Spleen (tissue), 11 donors: Measurements from ENCODE around the gene FAAH2. TPM values are rescaled to one million over a fixed set of nuclear protein-coding genes. Genes with fewer than 3 reads are reported as not detected.

Source experiments
- DNase-seq: peaks from one replicate; pipeline ENCODE4 v3.0.0-alpha.2; 2020
- H3K27ac ChIP-seq, 8 donors: fragments of 200-600 bp; sonication (generic) in 7 of 8; 1 replicate in 4 of 8; 2 replicates in 4 of 8; pipeline versions ENCODE4 v1.5.0 to v1.8.0; 2016 to 2021; ENCODE audit warnings: inconsistent platforms in 4 of 8, mild to moderate bottlenecking in 4 of 8, moderate library complexity in 1 of 8
- H3K27me3 ChIP-seq, 7 donors: fragments of 200-600 bp; sonication (generic) in 6 of 7; replicated peaks in 1 of 7; 1 replicate in 4 of 7; 2 replicates in 3 of 7; pipeline versions ENCODE4 v1.5.0 to v1.8.0; 2016 to 2021; ENCODE audit warnings: inconsistent platforms in 3 of 7, mild to moderate bottlenecking in 1 of 7
- H3K36me3 ChIP-seq, 6 donors: fragments of 200-600 bp; sonication (generic) in 5 of 6; 1 replicate in 4 of 6; 2 replicates in 2 of 6; pipeline versions ENCODE4 v1.5.0 to v1.8.0; 2016 to 2021; ENCODE audit warnings: inconsistent platforms in 2 of 6
- H3K4me1 ChIP-seq, 6 donors: fragments of 200-600 bp; sonication (generic) in 5 of 6; 1 replicate in 3 of 6; 2 replicates in 3 of 6; pipeline versions ENCODE4 v1.5.0 to v1.8.0; 2016 to 2021; ENCODE audit warnings: inconsistent platforms in 3 of 6
- H3K4me3 ChIP-seq, 8 donors: fragments of 200-600 bp; sonication (generic) in 7 of 8; 1 replicate in 4 of 8; 2 replicates in 4 of 8; pipeline versions ENCODE4 v1.5.0 to v1.8.0; 2016 to 2021; ENCODE audit warnings: inconsistent platforms in 4 of 8, mild to moderate bottlenecking in 4 of 8, moderate library complexity in 2 of 8
- H3K9me3 ChIP-seq, 8 donors: fragments of 200-600 bp; sonication (generic) in 7 of 8; 1 replicate in 4 of 8; 2 replicates in 4 of 8; pipeline versions ENCODE4 v1.5.0 to v1.8.0; 2016 to 2021; ENCODE audit warnings: inconsistent platforms in 4 of 8
- POLR2A ChIP-seq, 3 donors: fragments of 450-650 bp; IDR thresholded peaks; one replicate each; pipeline ENCODE4 v1.5.1; 2017; ENCODE audit warnings: antibody characterized with exemption in 3 of 3, mild to moderate bottlenecking in 1 of 3
- POLR2AphosphoS5 ChIP-seq, 3 donors: sonication (generic); formaldehyde crosslinking; IDR thresholded peaks; one replicate each; pipeline ENCODE4 v1.5.1; 2017; ENCODE audit warnings: antibody characterized with exemption in 3 of 3
- WGBS, 5 donors: extraction: QIAGEN DNeasy Blood & Tissue Kit in 3 of 5; methylation state at CpG; one replicate each; pipeline versions ENCODE4 v1.1.5 to v1.1.7; 2013 to 2018; 5-methylcytosine and 5-hydroxymethylcytosine counted together
- intact Hi-C: fragments of 100-400 bp; cut with DNase I; formaldehyde crosslinking; loops from one replicate; pipeline ENCODE4 v1.15.0; 2023; ENCODE audit warnings: low total_unique reads
- polyA plus RNA-seq, 3 donors: library from polyadenylated mRNA; stranded (reverse); fragments of 200-250 nt; gene quantifications; one replicate each; pipeline ENCODE4 v1.2.1, GENCODE V29; 2013
- total RNA-seq, 7 donors: library from RNA; depleted of rRNA in 3 of 7; stranded (reverse); fragments of >200 nt in 3 of 7; fragmentation: NEBNext Ultra II Directional in 4 of 7; extraction: Animal tissue kit (Norgen Biotek cat#: 25700) in 4 of 7; gene quantifications; one replicate each; pipeline versions ENCODE4 v1.1.0 to v1.2.1, GENCODE V29; 2016 to 2021
- TF ChIP-seq, protein P1 (sequence below), 11 experiments: fragments of 200-600 bp in 7 of 11; fragments of 450-650 bp in 4 of 11; sonication (generic) in 4 of 11; IDR thresholded peaks in 8 of 11; conservative IDR thresholded peaks in 3 of 11; 1 replicate in 7 of 11; 2 replicates in 4 of 11; pipeline versions ENCODE4 v1.4.0 to v1.8.0; 2016 to 2021; ENCODE audit warnings: antibody characterized with exemption in 11 of 11, inconsistent platforms in 4 of 11, mild to moderate bottlenecking in 1 of 11
- donor health status: healthy with polysubstance abuse.
- donor health status: DM: no; HTN: no; CAD: no; lungs with moderate emphysema.
- donor health status: DM: no; HTN: no; CAD: no.
- donor health status: Bipolar disorder and iron deficiency.
- donor health status: healthy.
- donor health status: DM: no; HTN: no; CAD: no.
- donor health status: DM: yes; HTN: yes; CAD: no.

FAAH2 gene
- total and polyA plus RNA-seq, 10 donors, result 1.2 to 5.8 (median 3.1) TPM

DNA sequence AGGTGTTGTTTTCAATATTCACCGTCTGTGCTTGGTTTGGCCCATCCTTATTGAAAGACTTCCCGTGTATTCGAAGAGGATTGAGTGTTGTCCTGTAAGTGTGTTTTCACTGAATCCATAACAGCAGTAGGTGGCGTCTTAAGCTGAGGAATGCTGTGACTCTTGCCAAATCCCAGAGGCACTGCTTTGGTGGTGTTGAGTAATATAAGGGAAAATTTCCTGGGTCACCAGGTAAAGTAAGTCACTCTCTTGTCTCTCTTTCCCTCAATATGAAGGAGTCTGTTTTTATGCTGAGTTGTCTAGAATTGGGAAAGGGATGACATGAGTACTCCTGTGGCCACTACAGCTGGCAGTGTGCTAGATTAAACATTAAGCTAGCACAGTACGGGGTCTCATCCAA lies 158.6 kb downstream of the FAAH2 start:
- H3K27me3 ChIP-seq, result peaks cover 0 to 6% (median 0%) of the 10 kb centered on the region in 7 donors
- peaks cover 0 to 5% (median 0%) of the 10 kb centered on the region in 8 donors for H3K9me3 ChIP-seq
- no peaks in the 10 kb centered on the region for H3K36me3 ChIP-seq
- DNase-seq, result no peak
- H3K27ac ChIP-seq, result no peak overlapping the region
- TF ChIP-seq POLR2A (IDR thresholded peaks at IDR 0.05), result no peak
- no peak for TF ChIP-seq POLR2AphosphoS5 (IDR thresholded peaks at IDR 0.05)
- TF ChIP-seq, protein P1, sequence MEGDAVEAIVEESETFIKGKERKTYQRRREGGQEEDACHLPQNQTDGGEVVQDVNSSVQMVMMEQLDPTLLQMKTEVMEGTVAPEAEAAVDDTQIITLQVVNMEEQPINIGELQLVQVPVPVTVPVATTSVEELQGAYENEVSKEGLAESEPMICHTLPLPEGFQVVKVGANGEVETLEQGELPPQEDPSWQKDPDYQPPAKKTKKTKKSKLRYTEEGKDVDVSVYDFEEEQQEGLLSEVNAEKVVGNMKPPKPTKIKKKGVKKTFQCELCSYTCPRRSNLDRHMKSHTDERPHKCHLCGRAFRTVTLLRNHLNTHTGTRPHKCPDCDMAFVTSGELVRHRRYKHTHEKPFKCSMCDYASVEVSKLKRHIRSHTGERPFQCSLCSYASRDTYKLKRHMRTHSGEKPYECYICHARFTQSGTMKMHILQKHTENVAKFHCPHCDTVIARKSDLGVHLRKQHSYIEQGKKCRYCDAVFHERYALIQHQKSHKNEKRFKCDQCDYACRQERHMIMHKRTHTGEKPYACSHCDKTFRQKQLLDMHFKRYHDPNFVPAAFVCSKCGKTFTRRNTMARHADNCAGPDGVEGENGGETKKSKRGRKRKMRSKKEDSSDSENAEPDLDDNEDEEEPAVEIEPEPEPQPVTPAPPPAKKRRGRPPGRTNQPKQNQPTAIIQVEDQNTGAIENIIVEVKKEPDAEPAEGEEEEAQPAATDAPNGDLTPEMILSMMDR (IDR thresholded peaks at IDR 0.05 in 8 of 11, conservative IDR thresholded peaks at IDR 0.05 in 3 of 11), result no peak
- H3K4me3 ChIP-seq, result no peak overlapping the region
- H3K4me1 ChIP-seq, result no peaks in the 10 kb centered on the region
- intact Hi-C loops, result no loop called here
- WGBS, 5 donors, result 66 to 77% (median 72%) methylated on average over 5 of the region's 5 CpGs

DNA sequence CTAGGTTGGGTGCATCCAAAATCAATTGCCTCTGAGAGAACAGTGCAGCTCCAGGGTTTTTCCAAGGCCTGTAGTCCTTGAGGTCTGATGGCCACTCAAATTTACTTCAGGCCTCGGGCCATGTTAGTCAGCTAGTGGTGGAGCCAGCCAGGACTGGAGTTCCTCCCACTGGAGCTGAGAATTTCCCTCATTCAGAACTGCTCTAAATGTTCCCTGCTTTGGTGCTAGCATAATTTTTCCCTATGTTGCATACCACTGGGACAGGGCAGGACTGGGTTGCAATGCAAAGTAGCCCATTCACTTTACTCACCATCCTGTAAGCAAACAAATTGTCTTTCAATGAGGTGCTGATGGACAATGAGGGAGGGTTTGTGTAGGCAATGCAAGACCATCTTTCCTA lies 159.3 kb downstream of the FAAH2 start:
- no peaks in the 10 kb centered on the region for H3K4me1 ChIP-seq
- H3K36me3 ChIP-seq, result no peaks in the 10 kb centered on the region
- DNase-seq, result no peak
- no peaks in the 10 kb centered on the region for H3K9me3 ChIP-seq
- TF ChIP-seq, protein P1 (IDR thresholded peaks at IDR 0.05 in 8 of 11, conservative IDR thresholded peaks at IDR 0.05 in 3 of 11), result no peak
- TF ChIP-seq POLR2A (IDR thresholded peaks at IDR 0.05) (no peak), POLR2AphosphoS5 (IDR thresholded peaks at IDR 0.05) (no peak)
- WGBS, 5 donors, result 83 to 100% (median 89%) methylated on average over 1 of the region's 1 CpG
- H3K4me3 ChIP-seq, result no peak overlapping the region
- no peak overlapping the region for H3K27ac ChIP-seq
- peaks cover 0 to 6% (median 0%) of the 10 kb centered on the region in 7 donors for H3K27me3 ChIP-seq
- intact Hi-C loops, result no loop called here

DNA sequence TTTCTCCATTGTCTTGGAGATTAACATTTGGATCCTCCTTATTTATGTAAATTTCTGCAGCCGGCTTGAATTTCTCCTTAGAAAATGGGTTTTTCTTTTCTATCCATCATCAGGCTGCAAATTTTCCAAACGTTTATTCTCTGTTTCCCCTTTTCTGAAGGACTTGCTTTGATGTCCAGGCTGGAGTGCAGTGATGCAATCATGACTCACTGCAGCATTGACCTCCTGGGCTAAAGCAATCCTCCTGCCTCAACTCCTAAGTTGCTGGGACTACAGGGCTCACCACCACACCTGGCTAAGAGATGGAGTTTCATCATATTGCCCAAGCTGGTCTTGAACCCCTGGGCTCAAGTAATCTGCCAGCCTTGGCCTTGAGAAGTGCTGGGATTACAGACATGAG lies 161.3 kb downstream of the FAAH2 start:
- Histone ChIP-seq H3K4me3 (no peak overlapping the region), H3K27ac (no peak overlapping the region), H3K27me3 (peaks cover 0 to 6% (median 0%) of the 10 kb centered on the region in 7 donors), H3K36me3 (no peaks in the 10 kb centered on the region), H3K9me3 (no peaks in the 10 kb centered on the region), H3K4me1 (no peaks in the 10 kb centered on the region)
- 61 to 85% (median 73%) methylated on average over 2 of the region's 2 CpGs for WGBS, 5 donors
- no peak for DNase-seq
- TF ChIP-seq POLR2AphosphoS5 (IDR thresholded peaks at IDR 0.05) (no peak), POLR2A (IDR thresholded peaks at IDR 0.05) (no peak)
- TF ChIP-seq, protein P1 (IDR thresholded peaks at IDR 0.05 in 8 of 11, conservative IDR thresholded peaks at IDR 0.05 in 3 of 11), result no peak
- intact Hi-C loops, result no loop called here

DNA sequence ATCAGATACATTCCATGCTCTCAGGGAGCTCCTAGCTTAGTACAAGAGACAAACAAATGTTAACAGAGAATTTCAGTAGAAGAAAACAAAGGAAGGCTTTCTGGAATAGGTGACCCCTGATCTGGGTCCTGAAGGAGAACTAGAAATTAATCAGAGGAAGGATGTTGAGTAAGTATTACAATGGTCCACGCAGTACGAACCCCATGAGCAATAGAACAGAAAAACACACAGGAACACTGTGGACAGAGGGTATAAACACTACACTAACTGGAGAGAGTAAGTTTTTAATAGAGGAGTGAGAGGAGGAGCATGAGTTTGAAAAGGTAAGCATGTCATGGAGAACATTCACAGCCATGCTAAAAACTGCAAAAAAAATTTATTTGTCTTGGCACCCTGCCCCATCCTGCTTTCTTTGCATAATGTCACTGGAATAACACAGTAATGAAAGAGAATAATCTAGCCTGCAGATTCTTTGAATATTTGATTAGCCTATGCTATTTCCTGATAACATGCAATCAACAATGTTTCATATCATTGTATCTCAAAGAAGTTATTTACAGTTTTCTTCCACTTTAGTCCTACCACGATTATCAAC lies 165.0 kb downstream of the FAAH2 start:
- peaks cover 0 to 3% (median 0%) of the 10 kb centered on the region in 8 donors for H3K9me3 ChIP-seq
- no peak overlapping the region for H3K4me3 ChIP-seq
- no peak overlapping the region for H3K27ac ChIP-seq
- no peak for TF ChIP-seq POLR2AphosphoS5 (IDR thresholded peaks at IDR 0.05)
- no peak for TF ChIP-seq POLR2A (IDR thresholded peaks at IDR 0.05)
- TF ChIP-seq, protein P1 (IDR thresholded peaks at IDR 0.05 in 8 of 11, conservative IDR thresholded peaks at IDR 0.05 in 3 of 11), result no peak
- DNase-seq, result no peak
- WGBS, 5 donors, result 53 to 85% (median 64%) methylated on average over 3 of the region's 3 CpGs
- intact Hi-C loops, result no loop called here
- no peaks in the 10 kb centered on the region for H3K36me3 ChIP-seq
- H3K4me1 ChIP-seq, result no peaks in the 10 kb centered on the region
- H3K27me3 ChIP-seq, result peaks cover 0 to 11% (median 0%) of the 10 kb centered on the region in 7 donors
